ENCODE results near the gene USP34.

- TF ChIP-seq, protein P1, sequence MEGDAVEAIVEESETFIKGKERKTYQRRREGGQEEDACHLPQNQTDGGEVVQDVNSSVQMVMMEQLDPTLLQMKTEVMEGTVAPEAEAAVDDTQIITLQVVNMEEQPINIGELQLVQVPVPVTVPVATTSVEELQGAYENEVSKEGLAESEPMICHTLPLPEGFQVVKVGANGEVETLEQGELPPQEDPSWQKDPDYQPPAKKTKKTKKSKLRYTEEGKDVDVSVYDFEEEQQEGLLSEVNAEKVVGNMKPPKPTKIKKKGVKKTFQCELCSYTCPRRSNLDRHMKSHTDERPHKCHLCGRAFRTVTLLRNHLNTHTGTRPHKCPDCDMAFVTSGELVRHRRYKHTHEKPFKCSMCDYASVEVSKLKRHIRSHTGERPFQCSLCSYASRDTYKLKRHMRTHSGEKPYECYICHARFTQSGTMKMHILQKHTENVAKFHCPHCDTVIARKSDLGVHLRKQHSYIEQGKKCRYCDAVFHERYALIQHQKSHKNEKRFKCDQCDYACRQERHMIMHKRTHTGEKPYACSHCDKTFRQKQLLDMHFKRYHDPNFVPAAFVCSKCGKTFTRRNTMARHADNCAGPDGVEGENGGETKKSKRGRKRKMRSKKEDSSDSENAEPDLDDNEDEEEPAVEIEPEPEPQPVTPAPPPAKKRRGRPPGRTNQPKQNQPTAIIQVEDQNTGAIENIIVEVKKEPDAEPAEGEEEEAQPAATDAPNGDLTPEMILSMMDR (IDR thresholded peaks at IDR 0.05), result no peak
- no peak for TF ChIP-seq POLR2A (IDR thresholded peaks at IDR 0.05)
Measured at GRCh38 chr2:61404438-61404837, 66.4 kb downstream of the USP34 start.

Measured in esophagus squamous epithelium (tissue), 4 donors.